WERI-Rb-1 (cell line): ENCODE measurements around the gene PRSS56.

Source experiments
- DNase-seq: peaks from one replicate; pipeline ENCODE4 v3.0.0-alpha.2; 2020
- H3K27ac ChIP-seq: fragments of 250-450 bp; sonication (Bioruptor Pico); 2 replicates; pipeline ENCODE4 v1.5.1; 2020; ENCODE audit warnings: mild to moderate bottlenecking, moderate library complexity
- H3K27me3 ChIP-seq: fragments of 250-450 bp; sonication (Bioruptor Pico); 2 replicates; pipeline ENCODE4 v1.5.1; 2021; ENCODE audit warnings: mild to moderate bottlenecking, low read depth, moderate library complexity; ENCODE audit not compliant: insufficient read depth, severe bottlenecking
- H3K36me3 ChIP-seq: fragments of 250-450 bp; sonication (Bioruptor Pico); 2 replicates; pipeline ENCODE4 v1.5.1; 2020; ENCODE audit warnings: mild to moderate bottlenecking, moderate library complexity
- H3K4me3 ChIP-seq: 2 replicates; pipeline ENCODE4 v1.5.1; 2011; ENCODE audit warnings: low read depth, mild to moderate bottlenecking, control low read depth, low read length
- H3K9me3 ChIP-seq: fragments of 250-450 bp; sonication (Bioruptor Pico); 2 replicates; pipeline ENCODE4 v1.5.1; 2021; ENCODE audit warnings: mild to moderate bottlenecking, moderate library complexity; ENCODE audit not compliant: severe bottlenecking
- CTCF ChIP-seq: IDR thresholded peaks from 2 replicates; pipeline ENCODE4 v1.5.1; 2011; ENCODE audit warnings: low read depth, mild to moderate bottlenecking, control low read depth, inconsistent platforms, low read length

Gene PRSS56

DNA sequence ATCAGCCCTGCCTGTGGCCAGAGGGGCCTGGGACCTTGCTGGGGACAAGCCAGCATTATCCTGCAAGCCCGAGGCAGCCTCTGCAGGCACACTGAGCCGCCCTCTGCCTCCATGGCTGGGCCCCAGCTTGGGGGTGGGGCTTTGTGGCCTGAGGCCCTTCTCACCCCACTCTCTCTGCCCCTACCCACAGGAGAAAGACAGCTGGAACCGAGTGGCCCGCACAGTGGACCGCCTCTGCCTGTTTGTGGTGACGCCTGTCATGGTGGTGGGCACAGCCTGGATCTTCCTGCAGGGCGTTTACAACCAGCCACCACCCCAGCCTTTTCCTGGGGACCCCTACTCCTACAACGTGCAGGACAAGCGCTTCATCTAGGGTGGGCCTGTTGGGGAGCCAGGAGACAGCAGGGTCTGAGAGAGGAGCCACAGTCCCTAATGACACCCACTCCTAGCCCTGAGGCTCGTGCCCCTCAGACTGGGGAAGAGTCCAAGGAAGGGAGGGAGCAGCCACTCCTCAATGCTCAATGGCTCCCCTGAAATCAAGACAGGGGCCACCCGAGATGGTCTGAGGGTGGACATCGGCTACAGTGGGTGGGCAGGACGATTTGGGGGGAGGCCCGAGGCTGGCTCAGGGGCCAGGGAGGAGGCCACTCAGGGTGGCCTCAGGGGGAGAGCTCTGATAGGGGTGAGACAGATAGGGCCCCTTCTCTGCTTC, 14.9 kb downstream of the PRSS56 start:
- no peaks in the 10 kb centered on the region for H3K36me3 ChIP-seq
- DNase-seq = no peak
- H3K9me3 ChIP-seq = no peaks in the 10 kb centered on the region
- H3K27ac ChIP-seq = no peak overlapping the region
- TF ChIP-seq CTCF = no peak
- no peak overlapping the region for H3K4me3 ChIP-seq
- H3K27me3 ChIP-seq = no peaks in the 10 kb centered on the region

- H3K36me3 ChIP-seq = no peaks in the 10 kb centered on the region
- TF ChIP-seq CTCF = no peak
- no peak overlapping the region for H3K27ac ChIP-seq
- no peaks in the 10 kb centered on the region for H3K9me3 ChIP-seq
- no peak for DNase-seq
- H3K27me3 ChIP-seq = no peaks in the 10 kb centered on the region
- no peak overlapping the region for H3K4me3 ChIP-seq
These were observed 15.8 kb downstream of the PRSS56 start for GRCh38 chr2:232535761-232536530.

- DNase-seq = peak; percentile 61
- Histone ChIP-seq H3K4me3 (no peak overlapping the region), H3K9me3 (no peaks in the 10 kb centered on the region), H3K36me3 (no peaks in the 10 kb centered on the region), H3K27ac (no peak overlapping the region), H3K27me3 (no peaks in the 10 kb centered on the region)
- peak; percentile 91 for TF ChIP-seq CTCF
These were observed 16.9 kb downstream of the PRSS56 start for GRCh38 chr2:232537079-232537478.

GRCh38 chr2:232537499-232537898, 17.3 kb downstream of the PRSS56 start:
- H3K4me3 ChIP-seq = no peak overlapping the region

GRCh38 chr2:232538671-232539070, 18.5 kb downstream of the PRSS56 start:
- Histone ChIP-seq H3K4me3 (no peak overlapping the region), H3K27me3 (no peaks in the 10 kb centered on the region), H3K27ac (no peak overlapping the region), H3K9me3 (no peaks in the 10 kb centered on the region), H3K36me3 (no peaks in the 10 kb centered on the region)
- DNase-seq = no peak
- TF ChIP-seq CTCF = no peak

More at GRCh38 chr2:232537499-232537898, 17.3 kb downstream of the PRSS56 start:
- Histone ChIP-seq H3K27ac (no peak overlapping the region), H3K36me3 (no peaks in the 10 kb centered on the region), H3K9me3 (no peaks in the 10 kb centered on the region), H3K27me3 (no peaks in the 10 kb centered on the region)
- TF ChIP-seq CTCF = no peak
- no peak for DNase-seq
